Coronary artery (tissue), 2 donors: ENCODE measurements around the gene KISS1.

Experiments
- DNase-seq: peaks from one replicate; pipeline ENCODE4 v3.0.0-alpha.2; 2017; ENCODE audit warnings: low spot score
- H3K27ac ChIP-seq, 2 donors: fragments of 200-600 bp; sonication (generic); one replicate each; pipeline ENCODE4 v1.5.1; 2016 to 2019
- H3K4me3 ChIP-seq: fragments of 200-600 bp; sonication (generic); 2 replicates; pipeline ENCODE4 v1.5.1; 2016; ENCODE audit warnings: mild to moderate bottlenecking, moderate library complexity
- TF ChIP-seq, protein P1 (sequence below): fragments of 200-600 bp; sonication (generic); IDR thresholded peaks from one replicate; pipeline ENCODE4 v1.5.1; 2019; ENCODE audit warnings: antibody characterized with exemption

The KISS1 gene

DNA sequence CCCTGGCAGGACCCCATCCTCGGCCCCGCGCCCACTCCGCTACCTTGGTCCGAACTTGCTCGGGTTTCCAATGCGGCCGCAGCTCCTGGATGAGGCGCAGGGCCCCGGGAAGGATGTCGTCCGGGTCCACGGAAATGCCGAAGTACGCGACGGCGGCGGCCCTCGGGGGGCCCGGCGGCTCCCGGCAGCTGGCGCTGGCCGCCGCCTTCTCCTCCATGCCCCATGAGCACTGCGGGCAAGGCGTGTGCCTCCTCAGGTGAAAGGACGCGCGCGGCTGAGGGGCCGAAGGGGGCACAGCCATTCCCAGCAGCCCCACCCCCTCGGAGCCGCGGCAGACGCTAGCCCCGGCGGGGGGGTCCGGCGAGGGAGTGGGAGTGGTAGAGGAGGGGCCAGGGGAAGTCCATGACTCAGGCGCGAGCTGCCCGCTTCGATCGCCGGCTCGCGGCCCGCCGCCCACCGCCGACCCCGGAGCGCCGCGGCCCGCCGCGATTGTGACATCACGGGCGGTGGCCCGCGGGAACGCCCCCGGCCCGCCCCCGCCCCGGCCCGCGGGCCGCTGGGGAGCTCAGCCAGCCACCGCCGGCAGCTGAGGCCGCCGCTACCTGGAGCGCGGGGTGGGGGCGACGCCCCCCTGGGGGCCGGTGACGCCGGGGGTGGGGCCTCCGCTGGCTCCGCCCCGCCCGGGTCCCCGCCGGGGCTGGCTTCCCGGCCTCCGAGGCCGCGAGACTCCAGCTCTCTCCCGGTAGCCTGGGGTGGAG lies 44.6 kb downstream of the KISS1 start, which contains the start of gene ETNK2:
TSS of gene ETNK2 (minus strand) at position 493 of the 758 bp plus-strand sequence. CDS start at position 301, 192 bp downstream.
- H3K27ac ChIP-seq, result peak within 1 kb of the TSS; percentile 84 to 87
- TF ChIP-seq, protein P1, sequence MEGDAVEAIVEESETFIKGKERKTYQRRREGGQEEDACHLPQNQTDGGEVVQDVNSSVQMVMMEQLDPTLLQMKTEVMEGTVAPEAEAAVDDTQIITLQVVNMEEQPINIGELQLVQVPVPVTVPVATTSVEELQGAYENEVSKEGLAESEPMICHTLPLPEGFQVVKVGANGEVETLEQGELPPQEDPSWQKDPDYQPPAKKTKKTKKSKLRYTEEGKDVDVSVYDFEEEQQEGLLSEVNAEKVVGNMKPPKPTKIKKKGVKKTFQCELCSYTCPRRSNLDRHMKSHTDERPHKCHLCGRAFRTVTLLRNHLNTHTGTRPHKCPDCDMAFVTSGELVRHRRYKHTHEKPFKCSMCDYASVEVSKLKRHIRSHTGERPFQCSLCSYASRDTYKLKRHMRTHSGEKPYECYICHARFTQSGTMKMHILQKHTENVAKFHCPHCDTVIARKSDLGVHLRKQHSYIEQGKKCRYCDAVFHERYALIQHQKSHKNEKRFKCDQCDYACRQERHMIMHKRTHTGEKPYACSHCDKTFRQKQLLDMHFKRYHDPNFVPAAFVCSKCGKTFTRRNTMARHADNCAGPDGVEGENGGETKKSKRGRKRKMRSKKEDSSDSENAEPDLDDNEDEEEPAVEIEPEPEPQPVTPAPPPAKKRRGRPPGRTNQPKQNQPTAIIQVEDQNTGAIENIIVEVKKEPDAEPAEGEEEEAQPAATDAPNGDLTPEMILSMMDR, result no peak
- H3K4me3 ChIP-seq, result peak within 1 kb of the TSS; percentile 85
- peak; percentile 85 for DNase-seq

DNA sequence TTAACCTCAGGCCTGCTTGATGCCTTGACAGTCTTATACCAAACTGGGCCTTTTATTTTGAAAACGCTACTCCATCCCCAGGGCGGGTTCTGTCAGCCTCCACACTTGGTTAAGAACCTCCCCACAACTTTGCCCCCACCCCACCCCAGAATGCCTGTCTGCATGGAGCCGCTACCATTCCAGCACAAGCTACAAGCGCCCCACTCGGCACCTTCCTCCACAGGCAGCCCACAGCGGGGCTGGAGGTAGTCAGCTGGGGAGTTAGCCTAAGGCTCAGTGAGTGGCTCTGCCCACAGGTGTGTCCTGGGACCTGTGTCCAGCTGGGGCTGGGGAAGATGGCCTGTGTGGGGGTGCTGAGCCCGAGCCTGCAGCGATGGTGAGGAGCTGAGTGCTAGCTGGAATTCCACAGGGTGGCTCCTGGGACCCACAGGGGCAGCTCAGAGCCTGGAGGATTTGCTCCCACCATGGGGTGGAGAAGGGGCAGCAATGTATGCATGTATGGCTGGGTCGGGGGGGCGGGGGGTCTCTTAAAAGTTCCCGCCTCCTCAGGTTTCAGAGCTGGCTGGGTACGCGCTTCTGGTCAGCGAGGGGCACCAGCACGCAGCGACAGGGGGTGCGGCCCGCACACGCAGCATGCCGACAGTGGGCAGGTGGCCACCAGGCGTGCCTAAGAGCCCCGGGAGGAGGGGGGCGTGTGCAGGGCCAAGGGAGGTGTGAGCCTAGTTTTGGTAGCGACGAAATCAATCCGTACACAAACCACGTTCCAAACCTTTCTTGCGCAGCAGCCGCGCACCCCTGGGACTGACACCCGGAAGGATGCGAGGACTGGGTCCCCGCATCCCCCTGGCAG lies 45.4 kb downstream of the KISS1 start:
- H3K27ac ChIP-seq, result peak overlapping the region; percentile 84 to 87
- H3K4me3 ChIP-seq, result peak overlapping the region; percentile 85
- TF ChIP-seq, protein P1, result no peak
- no peak for DNase-seq

DNA sequence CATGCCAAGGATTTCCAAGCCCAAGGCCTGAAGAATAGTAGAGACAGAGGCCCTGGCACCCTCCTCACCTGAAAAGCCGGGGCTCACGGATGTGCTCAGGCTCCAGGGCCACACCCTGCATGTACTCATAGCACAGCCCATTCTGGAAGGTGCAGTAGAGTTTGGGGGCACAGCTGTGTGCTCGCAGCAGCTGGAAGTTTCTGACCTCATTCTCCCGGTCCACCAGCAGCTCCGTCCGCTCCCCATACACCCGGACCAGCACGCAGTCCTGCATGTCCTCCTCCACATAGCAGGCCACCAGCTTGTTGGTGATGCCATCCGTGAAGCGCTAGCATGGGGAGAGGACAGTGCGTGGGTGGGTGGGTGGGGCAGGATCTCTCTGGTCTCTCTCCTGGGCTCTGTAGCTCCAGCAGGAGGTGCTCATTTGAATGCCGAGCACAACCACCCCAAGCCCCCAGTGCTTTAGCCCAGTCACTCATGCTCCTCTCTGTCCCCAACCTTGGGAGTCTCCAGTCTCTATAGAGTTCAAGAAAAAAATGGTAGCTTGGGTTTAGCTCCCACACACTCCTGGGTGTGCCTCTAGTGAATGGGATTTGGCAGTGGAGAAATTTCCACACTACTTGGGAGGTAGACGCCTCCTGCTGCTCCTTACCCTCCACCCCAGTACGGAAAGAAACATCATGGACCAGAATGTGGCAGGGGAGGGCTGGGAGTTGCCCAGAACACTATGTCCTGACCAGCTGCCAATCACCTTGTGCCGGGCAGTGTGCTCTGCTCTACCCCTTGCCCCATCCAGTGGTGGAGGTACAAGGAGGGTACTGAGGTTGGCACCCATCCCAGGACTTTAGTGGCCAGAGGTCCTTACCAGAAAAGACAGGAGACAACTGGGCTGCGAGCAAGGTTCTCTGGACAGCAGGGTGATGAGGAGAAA lies 46.4 kb downstream of the KISS1 start:
- H3K27ac ChIP-seq, result peak overlapping the region; percentile 84 to 87
- TF ChIP-seq, protein P1, result no peak
- H3K4me3 ChIP-seq, result peak overlapping the region; percentile 85
- peak; percentile 87 for DNase-seq

DNA sequence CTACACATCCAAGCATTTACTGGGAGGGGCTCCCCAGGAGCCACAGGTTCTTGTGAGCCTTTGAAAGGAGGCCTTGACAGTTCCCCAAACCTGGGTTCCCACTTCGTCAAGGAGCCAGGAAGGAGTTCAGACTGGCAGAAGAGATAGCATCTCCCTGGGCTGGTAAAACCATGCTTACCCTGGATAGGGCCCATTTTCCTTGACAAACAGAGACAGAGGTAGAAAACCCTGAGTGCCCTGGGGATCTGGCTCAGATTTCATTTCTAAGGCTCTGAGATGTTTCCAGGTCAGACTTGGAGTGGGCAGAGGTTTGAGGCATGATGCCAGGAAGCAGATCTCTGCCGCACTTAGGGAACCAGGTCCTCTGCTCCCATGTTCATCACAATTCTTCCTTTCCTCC lies 47.2 kb downstream of the KISS1 start:
- Histone ChIP-seq H3K4me3 (no peak overlapping the region), H3K27ac (no peak overlapping the region)
- TF ChIP-seq, protein P1, result no peak
- DNase-seq, result no peak

DNA sequence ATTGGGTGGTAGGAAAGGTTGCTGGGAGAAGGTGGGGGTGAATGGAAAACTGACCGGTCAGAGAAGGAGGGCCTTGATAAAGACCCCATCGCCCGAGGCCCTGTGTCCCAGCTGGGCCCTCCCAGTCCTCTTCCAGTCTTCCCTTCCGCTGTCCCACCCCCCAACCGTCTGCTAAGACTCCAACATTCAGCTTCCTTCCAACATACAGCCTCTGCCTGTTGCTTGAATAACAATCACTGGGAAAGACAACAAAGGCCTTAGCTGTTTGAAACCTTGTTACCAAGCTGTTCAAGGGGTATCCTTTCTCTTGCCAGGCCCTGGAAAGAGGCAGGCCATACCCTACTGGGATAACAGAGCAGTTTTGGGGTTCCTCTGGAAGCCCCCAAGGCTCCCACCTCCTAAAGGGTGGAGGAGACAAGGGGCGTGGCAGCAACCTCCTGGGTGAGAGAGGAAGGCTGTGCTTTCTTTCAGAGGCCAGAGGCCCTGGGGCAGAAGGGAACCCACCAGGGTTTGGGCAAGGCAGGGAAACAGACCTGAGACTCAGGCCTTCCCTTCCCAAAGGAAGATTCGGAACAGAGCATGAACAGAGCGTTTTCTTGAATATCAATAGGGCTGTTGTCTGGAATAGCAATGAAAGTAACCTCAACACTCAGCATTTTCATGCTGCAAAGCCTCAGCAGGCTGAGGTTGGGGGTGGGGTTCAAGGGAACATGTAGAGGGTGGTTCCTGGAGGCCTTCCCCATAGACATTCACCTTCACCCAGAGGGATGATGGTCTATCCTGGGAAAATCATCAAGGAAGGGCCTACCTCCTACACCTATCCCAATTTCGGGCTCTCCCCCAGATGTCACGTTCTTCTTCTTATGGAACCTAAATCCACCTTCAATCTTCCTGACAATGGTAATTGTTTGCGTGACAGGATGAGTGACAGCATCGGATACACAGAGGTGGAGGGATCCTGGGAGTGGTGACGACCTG lies 48.6 kb downstream of the KISS1 start:
- TF ChIP-seq, protein P1, result no peak

DNA sequence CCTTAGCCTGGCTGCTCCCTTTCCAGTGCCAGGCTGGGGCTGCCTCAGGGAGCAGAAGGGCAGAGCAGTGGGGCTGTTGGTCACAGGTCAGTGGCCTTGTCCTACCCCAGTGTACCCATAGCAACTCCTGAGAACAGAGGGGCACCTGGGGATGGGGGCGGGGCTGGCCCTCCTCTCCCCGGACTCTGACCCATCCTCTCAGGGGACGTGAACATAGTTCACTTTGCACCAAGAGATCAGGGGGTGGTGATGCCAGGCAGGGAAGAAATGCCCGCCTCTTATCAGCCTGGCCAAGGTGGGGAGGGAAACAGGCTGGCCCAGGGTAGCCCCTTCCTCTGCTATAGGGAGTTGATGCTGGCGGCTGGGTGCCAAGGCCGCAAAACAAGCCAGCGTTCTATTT lies 49.3 kb downstream of the KISS1 start:
- TF ChIP-seq, protein P1, result no peak
- Histone ChIP-seq H3K27ac (no peak overlapping the region), H3K4me3 (no peak overlapping the region)
- no peak for DNase-seq

More for the DNA sequence above, 48.6 kb downstream of the KISS1 start:
- Histone ChIP-seq H3K4me3 (no peak overlapping the region), H3K27ac (no peak overlapping the region)
- DNase-seq, result no peak
